B cell (primary cell): ENCODE data around the gene MDP1. TPM values are rescaled to one million over a fixed set of nuclear protein-coding genes. Genes with fewer than 3 reads are reported as not detected.
A peak's percentile ranks its signal among the peaks of the same experiment; 100 is the strongest.
"Not testable (repeated sequence)": the region's sequence is repeated elsewhere in the genome, so short reads cannot be mapped to it uniquely, and the experiment has no call there.

Experiments used
- ATAC-seq: fragments of 200-7000 bp; cut with Tn5 transposase; one replicate; pipeline ENCODE4 v1.10.0; 2021; ENCODE audit warnings: low read depth, mild to moderate bottlenecking, moderate number of reproducible peaks, moderate library complexity
- CTCF ChIA-PET: fragments of 350-600 bp; sonication (Branson Sonifier 250); formaldehyde crosslinking; loops from one replicate; lab custom pipeline; 2021; ENCODE audit warnings: antibody characterized with exemption, inconsistent platforms; lab: Charles Lee
- POLR2A ChIA-PET: fragments of 350-600 bp; sonication (Branson Sonifier 250); formaldehyde crosslinking; loops from one replicate; lab custom pipeline; 2021; ENCODE audit warnings: antibody characterized with exemption; lab: Charles Lee
- DNase-seq: peaks from one replicate; pipeline ENCODE4 v3.0.0; 2013
- H2AFZ ChIP-seq: 2 replicates; pipeline ENCODE4 v1.6.1; 2012; ENCODE audit warnings: mild to moderate bottlenecking, low read depth, low read length; ENCODE audit not compliant: insufficient read depth, poor library complexity, severe bottlenecking
- H3K27ac ChIP-seq, 2 donors: 1 replicate in 1 of 2; 2 replicates in 1 of 2; pipeline ENCODE4 v1.5.1; 2012 to 2013; ENCODE audit warnings: low read length in 2 of 2, mild to moderate bottlenecking in 2 of 2, moderate library complexity in 1 of 2
- H3K27me3 ChIP-seq, 4 experiments: fragments of 200-600 bp in 1 of 4; sonication (generic) in 1 of 4; replicated peaks in 1 of 4; 1 replicate in 2 of 4; 2 replicates in 2 of 4; pipeline versions ENCODE4 v1.6.1 to v1.7.0; 2013 to 2016; ENCODE audit warnings: low read length in 3 of 4, mild to moderate bottlenecking in 2 of 4, mixed read lengths in 1 of 4, moderate library complexity in 1 of 4; ENCODE audit not compliant: insufficient read depth in 4 of 4, control insufficient read depth in 3 of 4; ENCODE audit errors: control extremely low read depth in 1 of 4
- H3K36me3 ChIP-seq, 2 experiments: replicated peaks in 1 of 2; 1 replicate in 1 of 2; 2 replicates in 1 of 2; pipeline versions ENCODE4 v1.6.1 to v1.7.1; 2013; ENCODE audit warnings: low read length in 1 of 2; ENCODE audit not compliant: insufficient read depth in 2 of 2, control insufficient read depth in 1 of 2; ENCODE audit errors: control extremely low read depth in 1 of 2, extremely low read depth in 1 of 2
- H3K4me1 ChIP-seq, 2 donors: fragments of 200-600 bp in 1 of 2; sonication (generic) in 1 of 2; 1 replicate in 1 of 2; 2 replicates in 1 of 2; pipeline versions ENCODE4 v1.5.1 to v1.6.1; 2013 to 2017; ENCODE audit warnings: low read length in 2 of 2; ENCODE audit not compliant: control insufficient read depth in 2 of 2, insufficient read depth in 2 of 2
- H3K4me2 ChIP-seq: replicated peaks from 2 replicates; pipeline ENCODE3; 2012; ENCODE audit warnings: mild to moderate bottlenecking, low read depth, low read length; ENCODE audit not compliant: poor library complexity, severe bottlenecking
- H3K4me3 ChIP-seq, 5 experiments: fragments of 200-600 bp in 1 of 5; sonication (generic) in 1 of 5; 1 replicate in 3 of 5; 2 replicates in 2 of 5; pipeline versions ENCODE4 v1.5.1 to v1.7.0; 2011 to 2016; ENCODE audit warnings: low read length in 4 of 5, mild to moderate bottlenecking in 4 of 5, low read depth in 2 of 5, control low read depth in 1 of 5, moderate library complexity in 1 of 5; ENCODE audit not compliant: insufficient read depth in 1 of 5; ENCODE audit errors: control extremely low read depth in 1 of 5, extremely low read depth in 1 of 5
- H3K79me2 ChIP-seq: fragments of 200-600 bp; sonication (generic); one replicate; pipeline ENCODE4 v1.6.0; 2016; ENCODE audit warnings: low read length; ENCODE audit not compliant: control insufficient read depth, insufficient read depth
- H3K9ac ChIP-seq: fragments of 200-600 bp; sonication (generic); 2 replicates; pipeline ENCODE4 v1.6.1; 2017; ENCODE audit warnings: mild to moderate bottlenecking, low read length, moderate library complexity
- H3K9me3 ChIP-seq, 3 donors: one replicate each; pipeline versions ENCODE4 v1.6.1 to v1.7.1; 2013; ENCODE audit warnings: low read length in 2 of 3; ENCODE audit not compliant: control insufficient read depth in 2 of 3, insufficient read depth in 1 of 3; ENCODE audit errors: control extremely low read depth in 1 of 3
- H4K20me1 ChIP-seq: 2 replicates; pipeline ENCODE4 v1.6.0; 2012; ENCODE audit warnings: mild to moderate bottlenecking, low read length; ENCODE audit not compliant: insufficient read depth, control insufficient read depth, poor library complexity, severe bottlenecking
- H3K27ac Mint-ChIP-seq: one replicate; pipeline ENCODE4 v1.8.0; 2021; ENCODE audit warnings: mixed read lengths
- H3K27me3 Mint-ChIP-seq: one replicate; pipeline ENCODE4 v1.8.0; 2021; ENCODE audit warnings: mixed read lengths
- H3K4me1 Mint-ChIP-seq: one replicate; pipeline ENCODE4 v1.8.0; 2021; ENCODE audit warnings: mixed read lengths
- H3K4me3 Mint-ChIP-seq: one replicate; pipeline ENCODE4 v1.8.0; 2021; ENCODE audit warnings: mixed read lengths
- H3K9me3 Mint-ChIP-seq: one replicate; pipeline ENCODE4 v1.8.0; 2022; ENCODE audit warnings: mixed read lengths; ENCODE audit not compliant: insufficient read depth
- CTCF ChIP-seq: fragments of 200-600 bp; IDR thresholded peaks from one replicate; pipeline ENCODE4 v1.8.0; 2022; ENCODE audit warnings: antibody characterized with exemption, mild to moderate bottlenecking
- EZH2 ChIP-seq: IDR thresholded peaks from 2 replicates; pipeline ENCODE4 v1.6.1; 2012; ENCODE audit warnings: borderline replicate concordance, low read depth, mild to moderate bottlenecking, moderate library complexity, low read length; ENCODE audit not compliant: insufficient read depth, poor library complexity, severe bottlenecking
- WGBS: methylation state at CpG from one replicate; pipeline ENCODE4 v1.1.5; 2013; ENCODE audit warnings: missing lambda C conversion rate; ENCODE audit not compliant: insufficient coverage; 5-methylcytosine and 5-hydroxymethylcytosine counted together
- intact Hi-C: fragments of 100-400 bp; cut with micrococcal nuclease; formaldehyde crosslinking; loops from one replicate; pipeline ENCODE4 v1.10.0; 2022
- polyA plus RNA-seq: library from polyadenylated mRNA; depleted of rRNA; stranded (reverse); fragments of >200 nt; gene quantifications from 2 replicates; pipeline ENCODE4 v1.2.3, GENCODE V29; 2012
- total RNA-seq, 2 donors: library from RNA; stranded (reverse); fragments of 120-200 nt in 1 of 2; gene quantifications; 1 replicate in 1 of 2; 2 replicates in 1 of 2; pipeline versions ENCODE4 v1.2.3 to v1.2.4, GENCODE V29; 2013 to 2022

The MDP1 gene
- total and polyA plus RNA-seq, 2 donors (not counting 1 experiment from before 2014, with no cell fraction given): 11.3 to 28.1 TPM

GRCh38 chr14:24246765-24247212 lies 30.9 kb upstream of the MDP1 start:
- intact Hi-C loops: loop anchor here (1.0 to 10.0 kb wide), 2 partner anchors 25 to 232 kb away; partner anchors contain the start of gene RABGGTA

GRCh38 chr14:24245350-24245749 lies 29.5 kb upstream of the MDP1 start:
- intact Hi-C loops: loop anchor here (10.0 kb wide), 1 partner anchor 231 kb away; no protein-coding TSS in a partner anchor
- Histone ChIP-seq H3K79me2 (peaks cover 18% of the 10 kb centered on the region), H3K4me1 (peaks cover 32 to 38% of the 10 kb centered on the region in 2 donors), H4K20me1 (peaks cover 18% of the 10 kb centered on the region)
- H3K4me1 Mint-ChIP-seq: peaks cover 38% of the 10 kb centered on the region
- not testable (repeated sequence) for H2AFZ ChIP-seq, ATAC-seq, H3K4me2 ChIP-seq, H3K4me3 Mint-ChIP-seq, H3K27ac ChIP-seq, H3K36me3 ChIP-seq, H3K27me3 Mint-ChIP-seq, H3K27ac Mint-ChIP-seq, H3K4me3 ChIP-seq, DNase-seq, H3K9me3 Mint-ChIP-seq, H3K9me3 ChIP-seq, H3K9ac ChIP-seq, H3K27me3 ChIP-seq
- CTCF ChIA-PET: interaction anchor here (0.8 to 8.8 kb wide), 5 partner anchors 54 to 186 kb away, joined by 3 to 254 read pairs (median 48); partner anchors contain the start of genes ADCY4, CBLN3, CIDEB and DHRS1
- 97% methylated on average over 11 of the region's 11 CpGs for WGBS
- POLR2A ChIA-PET: interaction anchor here (0.7 kb wide), 1 partner anchor 58 kb away, joined by 4 read pairs; no protein-coding TSS in a partner anchor

More at GRCh38 chr14:24246765-24247212, 30.9 kb upstream of the MDP1 start:
- Mint-ChIP-seq H3K4me1 (peaks cover 27% of the 10 kb centered on the region), H3K27me3 (no peaks in the 10 kb centered on the region), H3K4me3 (peak overlapping the region; percentile 56), H3K9me3 (no peaks in the 10 kb centered on the region), H3K27ac (peak overlapping the region; percentile 83)
- Histone ChIP-seq H3K4me3 (peak overlapping the region in 1 of 5 experiments; percentile 3), H3K9ac (peak overlapping the region; percentile 17), H3K79me2 (peaks cover 3% of the 10 kb centered on the region), H3K27ac (peak overlapping the region; percentile 31 to 35), H3K4me1 (peaks cover 17 to 24% of the 10 kb centered on the region in 2 donors), H4K20me1 (peaks cover 4% of the 10 kb centered on the region), H3K36me3 (no peaks in the 10 kb centered on the region), H2AFZ (peak overlapping the region; percentile 82), H3K4me2 (peak overlapping the region; percentile 60), H3K27me3 (no peaks in the 10 kb centered on the region), H3K9me3 (no peaks in the 10 kb centered on the region)
- WGBS: 89% methylated on average over 2 of the region's 3 CpGs
- ATAC-seq (no peak), DNase-seq (peak; percentile 62)
- TF ChIP-seq EZH2: no peak
- no peak for TF ChIP-seq CTCF
- ChIA-PET POLR2A (interaction anchor here (0.7 to 1.6 kb wide), 5 partner anchors 24 to 61 kb away, joined by 3 to 12 read pairs (median 5); partner anchors contain the start of genes DHRS1, NOP9 and RABGGTA), CTCF (interaction anchor here (0.6 to 8.8 kb wide), 17 partner anchors 9 to 603 kb away, joined by 3 to 254 read pairs (median 4); partner anchors contain the start of genes ADCY4, CIDEB, DHRS1 and IRF9)
